Measurements from ENCODE around the gene PRDM16. TPM values are rescaled to one million over a fixed set of nuclear protein-coding genes. Genes with fewer than 3 reads are reported as not detected.

Gene PRDM16
- total RNA-seq, 1 donor from 2014 or later, result 21.4 TPM

DNA sequence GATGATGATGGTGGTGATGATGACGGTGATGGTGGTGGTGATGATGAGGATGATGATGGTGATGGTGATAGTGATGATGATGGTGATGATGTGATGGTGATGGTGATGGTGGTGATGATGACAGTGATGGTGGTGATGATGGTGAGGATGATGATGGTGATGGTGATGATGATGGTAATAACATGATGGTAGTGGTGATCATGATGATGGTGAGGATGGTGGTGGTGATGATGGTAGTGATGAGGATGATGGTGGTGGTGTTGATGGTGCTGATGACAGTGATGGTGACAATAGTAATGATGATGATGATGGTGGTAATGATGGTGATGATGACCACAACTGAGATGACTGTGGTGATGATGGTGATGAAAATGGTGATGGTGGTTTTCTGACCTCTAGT is 42.9 kb upstream of the PRDM16 start:
- Mint-ChIP-seq H3K9me3 (ENCODE audit: unreplicated experiment) (no peaks in the 10 kb centered on the region), H3K36me3 (ENCODE audit: low read depth, unreplicated experiment) (no peaks in the 10 kb centered on the region), H3K4me1 (ENCODE audit: unreplicated experiment) (no peaks in the 10 kb centered on the region), H3K27ac (ENCODE audit: unreplicated experiment) (no peak overlapping the region), H3K27me3 (ENCODE audit: unreplicated experiment) (no peaks in the 10 kb centered on the region), H3K4me3 (ENCODE audit: unreplicated experiment) (no peak overlapping the region)
- no peak for DNase-seq (ENCODE audit: low spot score)
- TF ChIP-seq, protein P1, sequence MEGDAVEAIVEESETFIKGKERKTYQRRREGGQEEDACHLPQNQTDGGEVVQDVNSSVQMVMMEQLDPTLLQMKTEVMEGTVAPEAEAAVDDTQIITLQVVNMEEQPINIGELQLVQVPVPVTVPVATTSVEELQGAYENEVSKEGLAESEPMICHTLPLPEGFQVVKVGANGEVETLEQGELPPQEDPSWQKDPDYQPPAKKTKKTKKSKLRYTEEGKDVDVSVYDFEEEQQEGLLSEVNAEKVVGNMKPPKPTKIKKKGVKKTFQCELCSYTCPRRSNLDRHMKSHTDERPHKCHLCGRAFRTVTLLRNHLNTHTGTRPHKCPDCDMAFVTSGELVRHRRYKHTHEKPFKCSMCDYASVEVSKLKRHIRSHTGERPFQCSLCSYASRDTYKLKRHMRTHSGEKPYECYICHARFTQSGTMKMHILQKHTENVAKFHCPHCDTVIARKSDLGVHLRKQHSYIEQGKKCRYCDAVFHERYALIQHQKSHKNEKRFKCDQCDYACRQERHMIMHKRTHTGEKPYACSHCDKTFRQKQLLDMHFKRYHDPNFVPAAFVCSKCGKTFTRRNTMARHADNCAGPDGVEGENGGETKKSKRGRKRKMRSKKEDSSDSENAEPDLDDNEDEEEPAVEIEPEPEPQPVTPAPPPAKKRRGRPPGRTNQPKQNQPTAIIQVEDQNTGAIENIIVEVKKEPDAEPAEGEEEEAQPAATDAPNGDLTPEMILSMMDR (IDR thresholded peaks at IDR 0.05; ENCODE audit: unreplicated experiment), result no peak

- DNase-seq (ENCODE audit: low spot score), result no peak
- H3K36me3 Mint-ChIP-seq (ENCODE audit: low read depth, unreplicated experiment), result no peaks in the 10 kb centered on the region
- H3K27me3 Mint-ChIP-seq (ENCODE audit: unreplicated experiment), result no peaks in the 10 kb centered on the region
- TF ChIP-seq, protein P1 (IDR thresholded peaks at IDR 0.05; ENCODE audit: unreplicated experiment), result no peak
- H3K4me1 Mint-ChIP-seq (ENCODE audit: unreplicated experiment), result no peaks in the 10 kb centered on the region
- H3K4me3 Mint-ChIP-seq (ENCODE audit: unreplicated experiment), result no peak overlapping the region
- no peaks in the 10 kb centered on the region for H3K9me3 Mint-ChIP-seq (ENCODE audit: unreplicated experiment)
- no peak overlapping the region for H3K27ac Mint-ChIP-seq (ENCODE audit: unreplicated experiment)
Measured at GRCh38 chr1:3026581-3027391, 42.2 kb upstream of the PRDM16 start.

GRCh38 chr1:3027611-3028371 is 41.2 kb upstream of the PRDM16 start:
- Mint-ChIP-seq H3K27me3 (ENCODE audit: unreplicated experiment) (no peaks in the 10 kb centered on the region), H3K9me3 (ENCODE audit: unreplicated experiment) (no peaks in the 10 kb centered on the region), H3K27ac (ENCODE audit: unreplicated experiment) (no peak overlapping the region), H3K4me3 (ENCODE audit: unreplicated experiment) (no peak overlapping the region), H3K36me3 (ENCODE audit: low read depth, unreplicated experiment) (no peaks in the 10 kb centered on the region), H3K4me1 (ENCODE audit: unreplicated experiment) (no peaks in the 10 kb centered on the region)
- TF ChIP-seq, protein P1 (IDR thresholded peaks at IDR 0.05; ENCODE audit: unreplicated experiment), result no peak
- no peak for DNase-seq (ENCODE audit: low spot score)

- Mint-ChIP-seq H3K27ac (ENCODE audit: unreplicated experiment) (no peak overlapping the region), H3K36me3 (ENCODE audit: low read depth, unreplicated experiment) (no peaks in the 10 kb centered on the region), H3K4me3 (ENCODE audit: unreplicated experiment) (no peak overlapping the region), H3K4me1 (ENCODE audit: unreplicated experiment) (no peaks in the 10 kb centered on the region), H3K9me3 (ENCODE audit: unreplicated experiment) (no peaks in the 10 kb centered on the region), H3K27me3 (ENCODE audit: unreplicated experiment) (no peaks in the 10 kb centered on the region)
- no peak for DNase-seq (ENCODE audit: low spot score)
- TF ChIP-seq, protein P1 (IDR thresholded peaks at IDR 0.05; ENCODE audit: unreplicated experiment), result no peak
Measured at GRCh38 chr1:3028531-3029282, 40.3 kb upstream of the PRDM16 start.
